Measurements from ENCODE around the gene ADGRD1. TPM values are rescaled to one million over a fixed set of nuclear protein-coding genes. Genes with fewer than 3 reads are reported as not detected.

Gene ADGRD1
- total and polyA plus RNA-seq, 7 donors: 0.46 to 22.5 (median 7.2) TPM

- Histone ChIP-seq H3K27ac (no peak overlapping the region), H3K36me3 (peaks cover 0 to under 1% (median 0%) of the 10 kb centered on the region in 4 donors), H3K4me3 (no peak overlapping the region), H3K9me3 (no peaks in the 10 kb centered on the region), H3K4me1 (peaks cover 0 to 20% (median 18%) of the 10 kb centered on the region in 4 donors), H3K27me3 (no peaks in the 10 kb centered on the region)
- intact Hi-C loops (cut with DNase I): no loop called here
- DNase-seq: peak; percentile 60
- 91 to 92% methylated on average over 17 of the region's 17 CpGs for WGBS, 2 donors
- TF ChIP-seq POLR2A (IDR thresholded peaks at IDR 0.05) (no peak), POLR2AphosphoS5 (IDR thresholded peaks at IDR 0.05) (no peak)
Observed at GRCh38 chr12:130977046-130977742, 23.5 kb downstream of the ADGRD1 start.

DNA sequence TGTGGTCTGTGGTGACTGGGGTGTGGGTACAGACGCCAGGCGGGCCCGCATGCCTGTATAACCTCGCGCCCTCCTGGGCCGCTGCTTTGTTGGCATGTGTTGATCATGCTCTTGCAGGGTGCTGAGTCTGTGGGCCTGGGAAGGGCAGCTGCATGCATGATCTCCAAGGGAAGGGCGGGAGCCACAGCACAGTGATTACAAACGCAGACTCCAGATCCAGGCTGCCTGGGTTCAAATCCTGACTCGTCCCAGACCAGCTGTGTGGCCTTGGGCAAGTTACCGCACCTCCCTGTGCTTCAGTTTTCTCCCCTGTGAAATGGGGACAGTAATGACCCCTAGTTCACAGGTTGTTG, 24.0 kb downstream of the ADGRD1 start:
- H3K27ac ChIP-seq: peak overlapping the region in 1 of 4 donors; percentile 16
- no peaks in the 10 kb centered on the region for H3K9me3 ChIP-seq
- no peak overlapping the region for H3K4me3 ChIP-seq
- peaks cover 0 to 23% (median 21%) of the 10 kb centered on the region in 4 donors for H3K4me1 ChIP-seq
- intact Hi-C loops (cut with DNase I): no loop called here
- TF ChIP-seq POLR2AphosphoS5 (IDR thresholded peaks at IDR 0.05) (no peak), POLR2A (IDR thresholded peaks at IDR 0.05) (no peak), EP300 (IDR thresholded peaks at IDR 0.05) (no peak), CTCF (IDR thresholded peaks at IDR 0.05) (no peak)
- no peaks in the 10 kb centered on the region for H3K27me3 ChIP-seq
- 91 to 92% methylated on average over 10 of the region's 10 CpGs for WGBS, 2 donors
- H3K36me3 ChIP-seq: no peaks in the 10 kb centered on the region
- no peak for DNase-seq

DNA sequence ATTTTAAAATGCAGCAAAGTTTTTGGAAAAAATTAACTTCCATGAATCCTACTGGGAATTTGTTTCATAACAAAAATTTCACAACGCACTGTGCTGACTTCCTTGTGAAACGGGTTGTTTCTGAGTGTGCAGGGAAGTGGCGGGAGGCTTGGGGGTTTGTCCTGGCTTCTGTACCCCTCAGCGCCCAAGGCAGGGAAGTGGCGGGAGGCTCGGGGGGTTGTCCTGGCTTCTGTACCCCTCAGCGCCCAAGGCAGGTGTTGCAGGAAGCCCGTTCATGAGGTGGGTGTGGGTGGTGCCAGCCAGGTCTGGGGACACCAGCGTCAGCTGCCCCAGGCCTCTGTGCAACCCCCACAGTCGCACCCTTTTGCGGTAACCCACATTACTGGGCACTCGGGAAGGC, 25.1 kb downstream of the ADGRD1 start:
- DNase-seq: peak; percentile 72
- Histone ChIP-seq H3K4me3 (no peak overlapping the region), H3K4me1 (peaks cover 0 to 23% (median 21%) of the 10 kb centered on the region in 4 donors), H3K27ac (peak overlapping the region in 1 of 4 donors; percentile 26), H3K9me3 (no peaks in the 10 kb centered on the region), H3K27me3 (no peaks in the 10 kb centered on the region), H3K36me3 (no peaks in the 10 kb centered on the region)
- intact Hi-C loops (cut with DNase I): no loop called here
- TF ChIP-seq CTCF (IDR thresholded peaks at IDR 0.05) (no peak), POLR2A (IDR thresholded peaks at IDR 0.05) (no peak), EP300 (IDR thresholded peaks at IDR 0.05) (no peak), POLR2AphosphoS5 (IDR thresholded peaks at IDR 0.05) (no peak)
- WGBS, 2 donors: 83 to 86% methylated on average over 12 of the region's 12 CpGs

DNA sequence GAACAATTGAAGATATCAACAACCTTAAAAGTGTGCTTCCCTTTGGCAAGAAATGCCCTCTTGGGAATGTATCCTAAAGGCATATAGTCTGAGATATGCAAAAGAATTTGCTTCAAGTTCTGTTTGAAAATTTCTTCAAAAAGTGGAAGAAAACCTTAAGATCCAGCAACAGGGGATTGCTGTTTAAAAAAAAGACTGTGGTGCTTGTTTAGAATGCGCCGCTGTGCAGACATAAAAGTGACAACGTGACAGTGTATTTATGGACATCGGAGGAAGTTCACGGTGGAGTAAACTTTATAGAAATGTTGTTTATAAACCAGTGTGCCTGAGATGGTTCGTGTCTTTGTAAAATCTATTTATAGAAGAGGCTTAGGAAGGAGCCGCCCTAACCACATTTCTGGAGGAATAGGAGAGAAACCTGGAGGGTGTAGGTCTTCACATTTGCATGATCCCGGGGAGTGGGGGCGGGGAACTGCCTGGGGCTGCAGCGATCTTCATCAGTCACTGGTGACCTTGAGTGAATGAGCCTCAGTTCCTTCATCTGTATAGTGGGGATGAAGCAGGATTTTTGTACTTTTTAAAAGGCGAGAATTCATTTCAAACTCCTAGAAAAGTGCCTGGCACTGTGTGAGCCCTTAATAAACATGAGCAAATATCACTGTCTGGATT, 27.5 kb downstream of the ADGRD1 start:
- intact Hi-C loops (cut with DNase I): no loop called here
- TF ChIP-seq CTCF (IDR thresholded peaks at IDR 0.05) (no peak), POLR2AphosphoS5 (IDR thresholded peaks at IDR 0.05) (peak; percentile 15 to 70 (median 47)), POLR2A (IDR thresholded peaks at IDR 0.05) (no peak), EP300 (IDR thresholded peaks at IDR 0.05) (peak in 2 of 4 donors; percentile 17 to 55)
- peak; percentile 37 for DNase-seq
- H3K9me3 ChIP-seq: no peaks in the 10 kb centered on the region
- H3K27me3 ChIP-seq: no peaks in the 10 kb centered on the region
- WGBS, 2 donors: 17 to 23% methylated on average over 11 of the region's 11 CpGs
- H3K4me1 ChIP-seq: peaks cover 0 to 23% (median 21%) of the 10 kb centered on the region in 4 donors
- peak overlapping the region in 3 of 4 donors; percentile 23 to 48 (median 31) for H3K27ac ChIP-seq
- H3K36me3 ChIP-seq: no peaks in the 10 kb centered on the region
- no peak overlapping the region for H3K4me3 ChIP-seq

- H3K4me3 ChIP-seq: no peak overlapping the region
- intact Hi-C loops (cut with DNase I): no loop called here
- 84 to 90% methylated on average over 12 of the region's 12 CpGs for WGBS, 2 donors
- no peaks in the 10 kb centered on the region for H3K27me3 ChIP-seq
- H3K36me3 ChIP-seq: no peaks in the 10 kb centered on the region
- TF ChIP-seq POLR2A (IDR thresholded peaks at IDR 0.05) (no peak), POLR2AphosphoS5 (IDR thresholded peaks at IDR 0.05) (no peak), CTCF (IDR thresholded peaks at IDR 0.05) (no peak), EP300 (IDR thresholded peaks at IDR 0.05) (no peak)
- peak overlapping the region in 1 of 4 donors; percentile 48 for H3K27ac ChIP-seq
- DNase-seq: peak; percentile 38
- H3K4me1 ChIP-seq: peaks cover 0 to 23% (median 21%) of the 10 kb centered on the region in 4 donors
- H3K9me3 ChIP-seq: no peaks in the 10 kb centered on the region
Observed at GRCh38 chr12:130981911-130982310, 28.2 kb downstream of the ADGRD1 start.
